Activated effector memory CD4-positive, alpha-beta T cell treated with Interleukin-2 at 50 U/mL for 16 hours (primary cell): Measurements from ENCODE around the gene ANXA7.
"Not testable (repeated sequence)": the region's sequence is repeated elsewhere in the genome, so short reads cannot be mapped to it uniquely, and the experiment has no call there.

Experiments used
- DNase-seq: peaks from one replicate; pipeline ENCODE4 v3.0.0-alpha.2; 2020

Gene ANXA7

GRCh38 chr10:73406846-73407245 lies 7.0 kb downstream of the ANXA7 start:
- DNase-seq: no peak

GRCh38 chr10:73405556-73405955 lies 8.3 kb downstream of the ANXA7 start:
- no peak for DNase-seq

- no peak for DNase-seq
Measured at GRCh38 chr10:73404690-73405089, 9.2 kb downstream of the ANXA7 start.

GRCh38 chr10:73401636-73402035 lies 12.2 kb downstream of the ANXA7 start:
- DNase-seq: no peak

- no peak for DNase-seq
Measured at GRCh38 chr10:73399063-73399462, 14.8 kb downstream of the ANXA7 start.

- DNase-seq: no peak
Measured at GRCh38 chr10:73398024-73398423, 15.8 kb downstream of the ANXA7 start.

GRCh38 chr10:73394325-73394724 lies 19.5 kb downstream of the ANXA7 start:
- DNase-seq: not testable (repeated sequence)

GRCh38 chr10:73388228-73388627 lies 25.6 kb downstream of the ANXA7 start:
- no peak for DNase-seq

GRCh38 chr10:73386583-73386982 lies 27.3 kb downstream of the ANXA7 start:
- DNase-seq: no peak

GRCh38 chr10:73379064-73379748 lies 34.7 kb downstream of the ANXA7 start:
- DNase-seq: no peak

- DNase-seq: no peak
Measured at GRCh38 chr10:73376679-73377078, 37.2 kb downstream of the ANXA7 start.

GRCh38 chr10:73368238-73368637 lies 45.6 kb downstream of the ANXA7 start:
- DNase-seq: no peak

- no peak for DNase-seq
Measured at GRCh38 chr10:73366381-73367298, 47.2 kb downstream of the ANXA7 start.

- no peak for DNase-seq
Measured at GRCh38 chr10:73364964-73365363, 48.9 kb downstream of the ANXA7 start.

GRCh38 chr10:73359492-73359891 lies 54.4 kb downstream of the ANXA7 start:
- no peak for DNase-seq

- DNase-seq: peak; percentile 88
Measured at GRCh38 chr10:73358331-73359279, 55.3 kb downstream of the ANXA7 start, which contains the start of gene CFAP70. Gene CFAP70 (minus strand): TSS chr10:73358864. CDS start chr10:73354796, 4,068 bp downstream.

GRCh38 chr10:73357821-73358220 lies 56.0 kb downstream of the ANXA7 start:
- DNase-seq: no peak

- DNase-seq: no peak
Measured at GRCh38 chr10:73357166-73357565, 56.7 kb downstream of the ANXA7 start.

GRCh38 chr10:73344269-73344668 lies 69.6 kb downstream of the ANXA7 start:
- DNase-seq: no peak

GRCh38 chr10:73340121-73340520 lies 73.7 kb downstream of the ANXA7 start:
- DNase-seq: no peak

GRCh38 chr10:73339436-73339835 lies 74.4 kb downstream of the ANXA7 start:
- DNase-seq: no peak

GRCh38 chr10:73338801-73339368 lies 75.0 kb downstream of the ANXA7 start:
- no peak for DNase-seq

- DNase-seq: no peak
Measured at GRCh38 chr10:73333202-73333601, 80.7 kb downstream of the ANXA7 start.
